HepG2 (cell line): ENCODE measurements around the gene RPS6KA2.

ENCODE experiments used
- ELF3 ChIP-seq: IDR thresholded peaks from 2 replicates; pipeline ENCODE4 v1.6.1; 2016; ENCODE audit warnings: missing genetic modification reagents, missing compliant biosample characterization
- POLR2A ChIP-seq, 2 experiments: IDR thresholded peaks; 2 replicates each; pipeline ENCODE4 v1.6.1; 2011; ENCODE audit warnings: low read depth in 2 of 2, low read length in 2 of 2, mild to moderate bottlenecking in 1 of 2, moderate library complexity in 1 of 2; ENCODE audit not compliant: insufficient read depth in 1 of 2
- TAF1 ChIP-seq: sonication (generic); formaldehyde crosslinking; IDR thresholded peaks from 2 replicates; pipeline ENCODE4 v1.4.0; 2020; ENCODE audit warnings: missing genetic modification reagents
- ZFP82 ChIP-seq: sonication (generic); formaldehyde crosslinking; IDR thresholded peaks from 2 replicates; pipeline ENCODE4 v1.5.1; 2020; ENCODE audit warnings: mild to moderate bottlenecking, missing genetic modification reagents, borderline replicate concordance
- ZNF232 ChIP-seq: sonication (generic); formaldehyde crosslinking; IDR thresholded peaks from 2 replicates; pipeline ENCODE4 v1.4.0; 2020; ENCODE audit warnings: missing genetic modification reagents, borderline replicate concordance
- ZNF75D ChIP-seq: sonication (generic); formaldehyde crosslinking; IDR thresholded peaks from 2 replicates; pipeline ENCODE4 v1.8.1; 2023; ENCODE audit warnings: missing genetic modification reagents, mild to moderate bottlenecking, borderline replicate concordance
- ZNF776 ChIP-seq: sonication (generic); formaldehyde crosslinking; IDR thresholded peaks from 2 replicates; pipeline ENCODE4 v1.4.0; 2020; ENCODE audit warnings: mild to moderate bottlenecking, missing genetic modification reagents
- ZNF891 ChIP-seq: sonication (generic); formaldehyde crosslinking; IDR thresholded peaks from 2 replicates; pipeline ENCODE4 v1.5.0; 2020; ENCODE audit warnings: mild to moderate bottlenecking, missing genetic modification reagents
- TF ChIP-seq, protein P1 (sequence below), 2 experiments: sonication (generic) in 1 of 2; formaldehyde crosslinking in 1 of 2; IDR thresholded peaks; 2 replicates each; pipeline versions ENCODE4 v1.6.1 to v1.9.0; 2014 to 2022; ENCODE audit warnings: antibody characterized with exemption in 1 of 2, borderline replicate concordance in 1 of 2, inconsistent platforms in 1 of 2, low read depth in 1 of 2, missing genetic modification reagents in 1 of 2

DNA sequence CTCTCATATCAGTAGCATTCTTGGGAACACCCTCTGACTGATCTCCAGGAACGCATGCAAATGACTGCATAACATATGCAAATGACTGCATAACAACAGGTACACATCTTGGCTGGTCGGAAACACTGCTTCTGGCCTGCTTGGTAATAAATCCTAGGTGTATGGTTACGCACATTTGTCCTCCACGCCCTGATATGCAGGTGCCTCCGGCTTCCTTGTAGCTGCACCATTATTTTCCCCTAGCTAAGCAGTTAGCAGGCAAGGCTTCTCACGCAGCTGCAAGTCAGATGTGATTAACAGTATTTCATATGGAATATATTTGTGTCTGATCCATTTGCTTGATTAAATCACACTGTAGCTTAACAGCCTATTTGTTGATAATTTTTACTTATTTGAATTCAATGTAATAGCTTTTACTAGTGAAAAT, 5.9 kb downstream of the RPS6KA2 start:
- TF ChIP-seq TAF1 = no peak
- no peak for TF ChIP-seq POLR2A (IDR thresholded peaks at IDR 0.05; ENCODE audit: insufficient read depth in 1 of 2, low read depth in 2 of 2, low read length in 2 of 2)
- TF ChIP-seq ELF3 (CRISPR knock-in tag) = no peak
- TF ChIP-seq ZNF75D (CRISPR knock-in tag) = no peak
- no peak for TF ChIP-seq ZNF232 (CRISPR knock-in tag)
- TF ChIP-seq, protein P1, sequence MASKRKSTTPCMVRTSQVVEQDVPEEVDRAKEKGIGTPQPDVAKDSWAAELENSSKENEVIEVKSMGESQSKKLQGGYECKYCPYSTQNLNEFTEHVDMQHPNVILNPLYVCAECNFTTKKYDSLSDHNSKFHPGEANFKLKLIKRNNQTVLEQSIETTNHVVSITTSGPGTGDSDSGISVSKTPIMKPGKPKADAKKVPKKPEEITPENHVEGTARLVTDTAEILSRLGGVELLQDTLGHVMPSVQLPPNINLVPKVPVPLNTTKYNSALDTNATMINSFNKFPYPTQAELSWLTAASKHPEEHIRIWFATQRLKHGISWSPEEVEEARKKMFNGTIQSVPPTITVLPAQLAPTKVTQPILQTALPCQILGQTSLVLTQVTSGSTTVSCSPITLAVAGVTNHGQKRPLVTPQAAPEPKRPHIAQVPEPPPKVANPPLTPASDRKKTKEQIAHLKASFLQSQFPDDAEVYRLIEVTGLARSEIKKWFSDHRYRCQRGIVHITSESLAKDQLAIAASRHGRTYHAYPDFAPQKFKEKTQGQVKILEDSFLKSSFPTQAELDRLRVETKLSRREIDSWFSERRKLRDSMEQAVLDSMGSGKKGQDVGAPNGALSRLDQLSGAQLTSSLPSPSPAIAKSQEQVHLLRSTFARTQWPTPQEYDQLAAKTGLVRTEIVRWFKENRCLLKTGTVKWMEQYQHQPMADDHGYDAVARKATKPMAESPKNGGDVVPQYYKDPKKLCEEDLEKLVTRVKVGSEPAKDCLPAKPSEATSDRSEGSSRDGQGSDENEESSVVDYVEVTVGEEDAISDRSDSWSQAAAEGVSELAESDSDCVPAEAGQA (IDR thresholded peaks at IDR 0.05; ENCODE audit: low read depth) = no peak
- TF ChIP-seq, protein P1 (CRISPR knock-in tag; IDR thresholded peaks at IDR 0.05; ENCODE audit: borderline replicate concordance) = no peak
- TF ChIP-seq ZFP82 = no peak
- TF ChIP-seq ZNF891 (CRISPR knock-in tag) = no peak
- no peak for TF ChIP-seq ZNF776
